ENCODE results near the gene EHD1. TPM values are rescaled to one million over a fixed set of nuclear protein-coding genes. Genes with fewer than 3 reads are reported as not detected.

Gene EHD1
- total and polyA plus RNA-seq, 9 of the 15 experiments (the other 6 are each of a cell fraction or from before 2014, with no cell fraction given) = 0.46 to 65.0 (median 16.4) TPM

DNA sequence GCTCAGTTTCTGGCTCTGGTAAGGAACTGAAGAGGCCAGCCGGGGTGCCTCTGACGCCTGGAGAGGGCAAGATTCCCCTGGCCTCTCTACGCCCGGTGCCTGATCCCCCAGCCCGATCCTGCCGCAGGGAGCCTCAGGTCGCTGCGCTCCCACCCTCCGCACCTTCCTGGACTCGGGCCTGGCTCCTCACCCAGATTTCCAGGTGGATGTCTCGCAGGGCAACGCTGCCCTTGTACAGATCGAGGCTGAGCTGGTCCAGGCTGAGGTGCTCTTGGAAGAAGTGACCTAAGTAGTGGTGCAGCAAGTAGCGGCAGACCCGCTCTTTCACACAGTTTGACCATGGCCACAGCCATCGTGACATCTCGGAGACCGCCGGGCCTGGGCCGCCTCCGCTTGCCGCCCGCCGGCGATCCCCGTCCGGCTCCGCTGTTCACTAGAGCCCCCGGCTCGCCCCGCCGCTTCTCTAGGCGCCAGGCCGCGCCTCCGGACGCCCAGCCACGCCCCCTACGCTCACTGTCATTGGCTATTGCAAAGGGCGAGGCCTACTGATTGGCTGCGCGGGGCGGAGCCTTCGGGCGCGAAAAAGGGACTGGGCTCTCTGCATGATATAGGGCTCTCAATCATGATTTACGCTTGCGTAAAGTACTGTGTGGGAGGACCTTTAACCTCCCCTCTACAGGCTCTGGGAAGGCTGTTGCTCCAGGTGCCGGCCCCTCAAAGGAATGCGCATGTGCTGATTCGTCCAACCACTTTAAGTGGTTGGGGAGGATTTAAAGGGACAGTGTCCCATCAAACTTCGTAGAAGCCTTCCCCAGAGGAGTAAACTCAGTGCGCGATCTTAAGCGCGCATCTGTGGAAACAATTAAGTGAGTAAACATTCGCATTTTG, 38.6 kb upstream of the EHD1 start, which contains the start of gene ATG2A (continued):
- TF ChIP-seq MAX (CRISPR knock-in tag; IDR thresholded peaks at IDR 0.05) (peak; percentile 80), ETV5 (CRISPR knock-in tag; IDR thresholded peaks at IDR 0.05; ENCODE audit: low read depth) (no peak), ZNF347 (CRISPR knock-in tag; IDR thresholded peaks at IDR 0.05; ENCODE audit: low read depth) (no peak), BCL6 (CRISPR knock-in tag; IDR thresholded peaks at IDR 0.05) (no peak), CEBPB (tag; IDR thresholded peaks at IDR 0.05) (peak; percentile 56), ARID4B (CRISPR knock-in tag; IDR thresholded peaks at IDR 0.05) (no peak; the same call in 1 of the 2 replicates), SPI1 (IDR thresholded peaks at IDR 0.05; ENCODE audit: borderline replicate concordance, low read depth, low read length) (no peak), RB1 (IDR thresholded peaks at IDR 0.05; ENCODE audit: low read depth) (peak; percentile 82), FOXK2 (conservative IDR thresholded peaks at IDR 0.05 in 1 of 2, IDR thresholded peaks at IDR 0.05 in 1 of 2; ENCODE audit: low read depth in 2 of 2) (peak in 1 of 2 experiments; percentile 85; a peak in 3 of 4 replicates), ZNF3 (CRISPR knock-in tag; IDR thresholded peaks at IDR 0.05) (no peak), ZMIZ1 (IDR thresholded peaks at IDR 0.05; ENCODE audit: low read depth in 2 of 2, low read length in 2 of 2) (0 out of 4 replicates have a peak, but pooled peaks of 1 of the 2 experiments have one; percentile 11), PHB (CRISPR knock-in tag; IDR thresholded peaks at IDR 0.05) (no peak), NR3C1 (CRISPR knock-in tag; IDR thresholded peaks at IDR 0.05) (no peak), CREB3L1 (IDR thresholded peaks at IDR 0.05; ENCODE audit: borderline replicate concordance, low read depth) (no peak), NFRKB (IDR thresholded peaks at IDR 0.05; ENCODE audit: low read depth) (peak; percentile 33; the same call in 1 of the 2 replicates), MXI1 (IDR thresholded peaks at IDR 0.05; ENCODE audit: low read depth, low read length) (peak; percentile 98)
- TF ChIP-seq, protein P1, sequence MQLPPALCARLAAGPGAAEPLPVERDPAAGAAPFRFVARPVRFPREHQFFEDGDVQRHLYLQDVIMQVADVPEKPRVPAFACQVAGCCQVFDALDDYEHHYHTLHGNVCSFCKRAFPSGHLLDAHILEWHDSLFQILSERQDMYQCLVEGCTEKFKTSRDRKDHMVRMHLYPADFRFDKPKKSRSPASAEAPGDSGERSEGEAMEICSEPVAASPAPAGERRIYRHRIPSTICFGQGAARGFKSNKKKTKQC (CRISPR knock-in tag; IDR thresholded peaks at IDR 0.05) = peak; percentile 79

Measured in K562 (cell line).